CD4-positive, alpha-beta T cell treated with Interleukin-2 at 100 ng/mL for 4 hours (primary cell): Measurements from ENCODE around the gene WDR36.
A peak's percentile ranks its signal among the peaks of the same experiment; 100 is the strongest.
"Not testable (repeated sequence)": the region's sequence is repeated elsewhere in the genome, so short reads cannot be mapped to it uniquely, and the experiment has no call there.

ENCODE experiments used
- DNase-seq: peaks from one replicate; pipeline ENCODE4 v3.0.0-alpha.2; 2020; ENCODE audit warnings: low spot score

The WDR36 gene

DNA sequence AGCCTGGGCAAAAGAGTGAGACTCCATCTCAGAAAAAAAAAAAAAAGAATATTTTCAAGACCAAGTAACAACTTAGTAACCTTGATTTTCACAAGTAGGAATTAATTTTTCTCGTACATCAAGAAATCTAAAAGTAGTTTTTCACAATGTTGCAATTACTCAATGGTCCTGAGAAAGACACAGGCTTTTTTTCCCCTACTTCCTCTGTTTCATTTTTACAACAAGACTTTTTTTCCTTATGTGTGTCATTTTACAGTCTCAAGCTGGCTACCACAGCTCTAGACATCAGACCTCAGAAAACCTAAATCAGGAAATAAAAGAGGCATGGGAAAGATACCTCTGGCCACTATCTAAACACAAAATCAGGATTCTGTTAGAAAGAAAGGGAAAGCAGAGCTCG is 45.9 kb downstream of the WDR36 start:
- DNase-seq: no peak

DNA sequence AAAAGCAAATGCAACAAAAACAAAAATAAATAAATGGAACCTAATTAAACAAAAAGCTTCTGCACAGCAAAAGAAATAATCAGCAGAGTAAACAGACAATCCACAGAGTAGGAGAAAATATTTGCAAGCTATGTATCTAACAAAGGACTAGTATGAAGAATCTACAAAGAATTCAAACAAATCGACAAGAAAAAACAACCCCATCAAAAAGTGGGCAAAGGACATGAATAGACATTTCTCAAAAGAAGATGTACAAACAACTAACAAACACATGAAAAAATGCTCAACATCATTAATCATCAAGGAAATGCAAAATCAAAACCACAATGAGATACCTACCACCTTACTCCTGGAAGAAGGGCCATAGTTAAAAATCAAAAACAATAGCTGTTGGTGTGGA is 49.3 kb downstream of the WDR36 start:
- not testable (repeated sequence) for DNase-seq

DNA sequence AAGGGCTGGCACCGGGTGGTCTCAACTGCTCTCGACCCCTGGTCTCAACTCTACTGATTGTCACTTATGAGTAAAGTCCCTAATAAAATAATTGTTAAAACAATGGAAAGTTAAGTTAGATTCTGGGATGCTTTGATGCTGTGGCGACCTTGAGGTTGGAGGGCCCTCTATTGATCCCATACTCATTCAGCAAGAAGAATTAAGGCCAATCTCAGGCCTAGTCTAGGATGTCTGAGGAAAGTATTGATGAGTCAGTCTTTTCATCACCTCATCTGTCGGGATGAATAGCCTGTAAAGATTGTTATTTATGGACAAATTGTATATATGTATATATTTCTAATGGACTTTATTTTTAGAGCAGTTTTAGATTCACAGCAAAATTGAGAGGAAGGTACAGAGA is 50.8 kb downstream of the WDR36 start:
- DNase-seq: no peak

DNA sequence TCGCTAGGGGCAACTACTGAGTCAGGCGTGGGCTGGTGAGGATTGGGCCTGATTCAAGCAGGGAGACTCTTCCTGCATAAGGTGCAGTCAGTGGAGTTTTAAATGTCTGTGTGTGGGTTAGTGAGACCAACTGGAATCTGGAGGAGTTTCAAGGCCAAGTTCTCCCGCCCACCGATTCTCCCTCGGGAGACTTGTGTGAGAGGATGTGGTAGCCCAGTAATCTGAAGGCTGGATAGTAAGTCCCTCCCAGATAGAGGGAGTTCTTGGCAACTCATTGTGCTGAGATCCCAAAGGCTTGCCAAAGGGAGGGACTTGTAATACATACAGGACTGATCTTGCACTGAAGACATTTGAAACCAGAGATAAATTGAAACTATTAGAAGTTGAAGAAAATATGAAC is 51.8 kb downstream of the WDR36 start:
- DNase-seq: no peak

DNA sequence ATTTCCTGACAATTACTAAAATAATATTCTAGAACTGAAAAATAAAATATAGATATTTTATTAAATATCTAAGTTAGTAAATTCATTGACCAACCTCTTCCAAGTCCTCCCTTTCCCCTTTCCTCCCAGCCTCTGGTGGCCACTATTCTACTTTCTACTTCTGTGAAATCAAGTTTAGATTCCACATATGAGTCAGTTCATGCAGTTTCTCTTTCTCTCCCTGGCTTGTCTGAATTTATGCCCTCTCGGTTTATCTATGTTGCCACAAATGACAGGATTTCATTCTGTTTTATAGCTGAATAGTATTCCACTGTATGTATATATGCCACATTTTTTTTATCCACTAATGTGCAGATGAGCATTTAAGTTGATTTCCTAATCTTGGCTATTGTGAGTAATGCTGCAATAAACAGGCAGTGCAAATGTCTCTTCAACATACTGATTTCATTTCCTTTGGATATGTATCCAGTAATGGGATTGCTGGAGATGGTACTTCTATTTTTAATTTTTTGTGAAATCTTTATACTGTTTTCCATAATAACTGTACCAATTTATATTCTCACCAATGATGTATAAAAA is 52.3 kb downstream of the WDR36 start:
- no peak for DNase-seq

DNA sequence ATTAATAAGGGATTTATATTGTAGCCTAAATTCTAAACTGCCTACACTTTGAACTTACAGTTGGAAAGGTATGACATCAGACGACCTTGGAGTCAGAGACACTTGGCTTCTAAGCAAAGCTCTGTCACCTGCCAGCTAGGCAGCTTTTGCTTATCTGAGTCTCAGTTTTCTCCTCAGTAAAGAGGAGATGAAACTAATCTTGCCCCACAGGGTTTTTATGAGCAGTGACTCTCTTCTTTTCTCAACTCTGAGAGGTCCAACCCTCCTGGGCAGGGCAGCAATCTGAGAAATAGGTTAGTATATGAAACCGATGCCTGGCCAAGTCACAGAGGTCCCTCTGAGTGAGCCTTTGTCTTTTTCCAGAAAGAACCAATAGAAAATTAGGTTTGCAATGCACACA is 53.9 kb downstream of the WDR36 start:
- no peak for DNase-seq

DNA sequence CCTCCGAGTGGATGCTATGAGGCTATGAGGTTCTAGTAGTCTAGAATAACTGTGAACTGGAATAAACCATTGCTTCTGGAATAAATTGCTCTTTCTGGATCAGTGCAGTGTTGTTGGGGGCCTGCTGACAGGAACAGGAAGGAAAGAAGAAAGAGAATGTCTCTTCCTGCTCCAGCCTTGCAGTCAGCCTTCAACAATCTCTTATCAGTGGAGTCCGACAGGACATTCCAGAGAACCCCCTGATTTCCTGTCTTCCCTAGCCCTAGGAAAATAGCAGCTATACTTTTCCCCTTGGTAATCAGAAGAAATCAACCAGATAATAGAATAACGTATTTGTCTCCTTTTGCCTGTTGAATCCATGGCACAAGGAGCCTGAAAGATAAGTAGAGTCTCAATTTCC is 55.4 kb downstream of the WDR36 start:
- no peak for DNase-seq

DNA sequence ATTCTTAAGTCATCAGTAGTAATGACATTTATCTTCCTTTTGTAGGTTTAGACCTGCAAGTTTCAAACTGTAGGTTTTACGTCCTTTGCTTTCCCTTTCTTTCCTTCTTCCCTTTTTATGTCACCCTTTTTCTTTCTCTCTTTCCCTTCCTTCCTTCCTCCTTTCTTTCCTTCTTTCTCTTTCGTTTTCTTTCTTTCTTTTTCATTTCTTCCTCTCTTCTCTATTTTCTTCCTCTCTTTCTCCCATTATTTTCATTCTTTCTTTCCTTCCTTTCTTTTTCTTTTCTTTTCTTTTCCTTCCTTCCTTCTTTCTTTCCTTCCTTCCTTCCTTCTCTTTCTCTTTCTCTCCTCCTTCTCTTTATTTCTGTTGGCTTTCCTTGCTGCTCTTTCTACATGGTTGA is 59.9 kb downstream of the WDR36 start:
- DNase-seq: no peak

DNA sequence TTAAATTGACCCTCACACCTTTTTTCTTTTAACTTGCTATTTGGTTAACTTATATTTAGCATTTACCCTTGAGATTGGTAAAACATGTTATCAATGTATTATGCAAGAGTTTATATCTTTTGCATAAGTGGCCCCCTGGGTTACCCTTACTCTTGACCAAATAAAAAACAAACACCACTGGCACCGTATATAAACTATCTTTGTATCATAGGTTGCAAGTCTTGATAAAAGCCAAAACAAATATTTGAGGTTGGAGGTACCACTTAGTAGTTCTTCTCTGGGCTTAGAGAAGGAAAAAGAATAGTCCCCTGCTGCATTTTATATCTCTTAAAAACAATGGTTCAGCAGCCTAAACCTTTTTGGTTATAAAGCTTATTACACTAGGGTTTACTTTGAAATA is 61.3 kb downstream of the WDR36 start:
- DNase-seq: no peak

DNA sequence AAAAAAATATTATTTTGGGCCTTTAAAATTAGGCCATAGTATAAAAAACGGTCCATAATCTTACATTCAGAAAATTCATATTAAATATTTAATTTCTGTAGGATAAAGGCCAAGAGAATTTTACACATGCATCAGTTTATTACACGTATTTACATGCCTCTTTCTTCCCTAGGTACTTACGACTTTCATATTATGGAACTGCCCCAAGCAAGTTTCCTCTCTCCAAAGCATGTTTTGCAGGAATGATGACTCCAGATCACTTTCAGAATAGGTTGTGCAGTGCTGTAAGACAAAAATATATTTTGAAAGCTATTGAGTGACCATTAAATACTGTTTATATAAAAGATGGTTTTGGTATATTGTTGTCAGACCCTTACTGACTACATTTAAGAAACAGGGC is 61.8 kb downstream of the WDR36 start:
- DNase-seq: no peak

DNA sequence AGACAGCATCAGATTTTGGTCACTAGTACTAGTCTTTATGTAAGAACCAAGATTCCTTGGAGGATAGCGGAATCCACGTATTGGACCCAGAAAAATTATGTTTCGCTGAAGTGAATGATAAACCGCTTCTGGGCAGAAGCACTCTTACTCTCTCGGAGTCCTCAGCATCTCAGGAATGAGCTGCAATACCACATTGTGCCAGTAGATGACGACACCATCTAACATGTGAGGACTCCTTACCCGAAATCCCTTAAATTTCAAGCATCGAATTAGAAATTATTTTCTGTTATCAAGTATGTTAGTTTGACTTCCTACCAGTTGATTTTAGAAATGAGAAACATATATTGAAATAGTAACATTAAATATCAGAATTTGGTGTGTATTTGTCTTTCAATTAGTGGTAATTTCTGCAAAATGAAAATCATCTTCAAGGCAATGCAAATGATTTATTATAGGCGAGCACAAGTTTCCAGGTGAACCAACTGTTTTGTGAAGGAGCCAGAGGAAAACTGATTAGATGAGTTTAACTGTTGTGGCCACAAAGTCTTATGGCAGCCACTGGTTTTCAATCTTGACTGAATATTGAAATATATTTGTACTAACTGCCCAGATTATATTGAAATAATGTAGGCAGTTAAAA is 66.1 kb downstream of the WDR36 start:
- peak; percentile 88 for DNase-seq

DNA sequence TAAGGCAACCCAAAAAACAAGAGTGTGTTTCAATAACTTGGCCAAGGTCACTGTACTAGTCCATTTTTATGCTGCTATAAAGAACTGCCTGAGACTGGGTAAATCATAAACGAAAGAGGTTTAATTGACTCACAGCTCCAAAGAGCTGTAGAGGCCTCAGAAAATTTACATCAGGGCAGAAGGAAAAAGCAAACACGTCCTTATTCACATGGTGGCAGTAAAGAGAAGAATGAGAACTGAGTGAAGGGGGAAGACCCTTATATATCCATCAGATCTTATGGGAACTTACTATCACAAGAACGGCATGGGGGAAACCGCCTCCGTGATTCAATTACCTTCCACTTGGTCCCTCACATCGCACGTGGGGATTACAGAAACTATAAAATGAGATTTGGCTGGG is 67.7 kb downstream of the WDR36 start:
- DNase-seq: no peak

DNA sequence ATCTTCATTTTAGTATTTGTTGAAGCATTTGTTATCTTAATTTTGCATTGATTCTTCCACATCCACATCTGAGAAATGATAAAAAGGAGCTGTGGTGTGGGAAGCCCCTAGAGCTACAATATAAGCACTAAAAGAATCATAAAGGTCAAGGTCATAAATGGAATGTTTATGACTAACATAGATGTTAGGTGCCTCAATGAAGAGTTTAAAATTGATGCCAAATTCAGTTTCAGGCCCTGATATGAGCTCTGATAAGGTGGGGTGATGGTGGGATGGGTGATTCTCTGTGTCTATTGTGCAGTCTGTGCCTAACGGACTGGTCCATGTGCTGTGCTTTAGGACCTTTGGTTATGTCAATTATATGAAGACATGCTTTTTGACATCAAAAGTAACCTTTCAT is 70.9 kb downstream of the WDR36 start:
- no peak for DNase-seq

DNA sequence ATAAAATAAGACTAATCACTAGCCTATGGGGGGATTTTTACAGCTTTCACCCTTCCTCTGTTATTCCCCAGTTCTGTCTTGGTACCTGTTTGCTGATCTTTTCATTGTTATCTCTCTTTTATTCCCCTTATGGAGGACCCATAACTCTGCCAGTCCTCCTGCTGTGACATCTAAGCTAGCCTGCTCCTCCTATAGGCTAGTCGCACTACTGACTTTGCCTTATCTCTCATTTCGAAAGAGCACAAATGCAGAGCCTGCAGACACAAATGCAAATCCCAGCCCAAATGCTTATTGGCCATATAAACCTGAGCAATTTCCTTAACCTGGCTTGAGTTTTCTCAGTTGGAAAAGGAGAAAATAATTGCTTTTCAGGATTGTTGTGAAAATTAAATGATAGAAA is 72.9 kb downstream of the WDR36 start:
- DNase-seq: no peak

DNA sequence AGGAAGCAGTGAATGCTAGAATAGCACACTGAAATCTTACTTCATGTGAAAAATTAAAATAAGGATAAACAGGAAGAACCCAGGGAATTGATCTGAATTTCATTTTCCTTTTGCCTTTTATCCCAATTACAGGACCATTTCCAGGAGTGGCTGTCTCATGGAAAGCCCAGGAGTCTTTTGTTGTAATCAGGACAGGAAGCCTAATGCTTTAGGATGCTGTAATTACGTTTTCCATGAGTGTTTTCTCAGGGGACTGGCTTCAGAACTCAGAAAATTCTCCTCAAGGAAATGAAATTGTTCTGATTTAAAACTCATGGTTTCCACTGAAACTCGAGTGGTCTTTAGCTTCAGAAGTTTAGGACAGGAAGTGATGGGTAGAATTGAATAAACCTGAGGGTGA is 75.4 kb downstream of the WDR36 start:
- DNase-seq: no peak

DNA sequence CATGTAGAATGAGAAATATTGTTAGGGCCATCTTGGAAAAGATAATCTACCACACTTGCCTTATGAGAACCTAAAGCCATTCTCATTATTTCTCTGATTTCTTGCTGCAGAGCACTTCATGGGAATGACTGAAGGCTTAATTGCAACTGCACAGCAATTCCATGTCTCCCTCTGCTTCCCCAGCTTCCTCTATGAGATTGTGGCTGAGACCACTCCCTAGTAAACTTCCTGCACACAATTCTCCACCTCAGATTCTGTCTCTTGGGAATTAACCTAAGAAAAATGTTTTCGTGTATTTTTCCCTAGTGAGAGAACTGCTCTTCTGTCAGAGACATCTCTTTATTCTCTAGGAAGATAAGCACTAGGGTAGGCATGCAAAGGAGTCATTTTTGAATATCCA is 76.5 kb downstream of the WDR36 start:
- DNase-seq: no peak

DNA sequence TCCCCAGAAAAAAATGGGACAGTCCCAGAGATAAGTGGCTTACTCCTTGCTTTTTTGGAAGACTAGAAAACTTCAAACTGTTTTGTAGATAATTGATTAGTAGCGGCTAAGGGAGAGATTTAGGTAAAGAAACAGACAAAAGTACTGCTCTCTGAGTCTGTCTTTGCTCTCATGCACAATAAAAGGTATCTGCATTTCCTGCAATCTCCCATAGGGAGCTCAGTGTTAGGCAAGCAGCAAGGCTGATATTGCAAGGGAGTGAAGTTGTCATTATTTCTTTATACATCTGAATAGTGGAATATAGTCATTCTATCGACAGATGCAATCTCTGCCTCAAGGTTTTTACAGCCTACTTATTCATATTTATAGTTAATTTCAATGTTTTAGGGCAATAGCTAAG is 77.1 kb downstream of the WDR36 start:
- DNase-seq: no peak

DNA sequence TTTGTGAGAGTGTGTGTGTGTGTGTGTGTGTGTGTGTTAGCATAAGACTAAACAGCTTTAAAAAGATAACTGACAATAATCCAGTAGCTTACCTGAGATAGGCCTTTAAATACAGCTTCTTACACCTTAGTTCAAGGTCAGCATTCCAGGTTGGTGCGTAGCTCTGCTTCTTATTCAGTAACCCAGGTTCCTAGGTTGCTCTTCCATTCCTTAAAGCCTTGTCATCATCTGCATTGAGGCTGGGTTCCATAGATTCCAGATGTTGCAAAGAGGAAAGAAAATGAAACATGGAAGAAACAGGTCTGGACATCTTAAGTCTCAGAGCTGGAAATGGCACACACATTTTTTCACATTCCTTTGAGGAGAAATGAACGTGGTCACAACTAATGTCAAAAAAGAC is 78.1 kb downstream of the WDR36 start:
- DNase-seq: no peak

DNA sequence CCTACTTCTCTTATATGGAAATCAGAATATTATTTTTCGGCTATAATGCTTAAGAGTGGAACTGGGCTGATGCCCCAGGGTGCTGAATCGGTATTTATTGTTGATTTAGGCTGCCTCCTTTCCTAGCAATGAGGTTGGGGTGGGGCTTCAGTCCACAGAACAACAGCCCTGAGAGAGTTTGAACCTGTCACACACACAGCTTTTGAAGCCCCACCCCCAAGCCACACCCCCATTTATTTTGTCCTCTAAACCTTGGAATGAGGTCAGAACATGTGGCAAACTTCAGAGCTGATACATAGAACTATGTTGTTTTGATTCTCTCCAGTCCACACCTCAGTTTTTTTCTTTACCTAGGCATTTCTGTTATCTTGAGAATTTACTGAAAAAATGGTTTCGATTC is 80.4 kb downstream of the WDR36 start:
- no peak for DNase-seq

DNA sequence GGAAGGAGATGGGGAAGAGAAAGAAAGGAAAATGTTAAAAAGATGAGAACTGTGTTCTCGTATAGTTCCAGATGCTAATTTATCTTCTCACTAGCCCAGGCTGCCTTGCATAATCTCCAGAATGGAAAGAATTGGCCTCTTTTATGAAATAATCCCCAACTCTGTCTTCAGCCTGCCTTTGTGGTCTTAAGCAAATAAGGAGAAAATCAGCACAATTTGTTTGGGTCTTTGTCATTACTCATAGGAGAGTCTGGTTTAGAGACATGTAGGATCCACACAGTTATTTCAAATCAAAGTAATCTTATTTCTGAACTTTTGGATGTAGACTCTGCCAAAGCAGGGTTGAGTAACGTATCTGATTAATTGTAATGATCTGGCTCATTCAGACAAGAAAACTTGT is 81.3 kb downstream of the WDR36 start:
- no peak for DNase-seq
